CD4-positive, alpha-beta T cell treated with Interleukin-17A for 1 hour (primary cell): Measurements from ENCODE around the gene COL1A1.

Source experiments
- DNase-seq: peaks from one replicate; pipeline ENCODE4 v3.0.0-alpha.2; 2020

Gene COL1A1

DNA sequence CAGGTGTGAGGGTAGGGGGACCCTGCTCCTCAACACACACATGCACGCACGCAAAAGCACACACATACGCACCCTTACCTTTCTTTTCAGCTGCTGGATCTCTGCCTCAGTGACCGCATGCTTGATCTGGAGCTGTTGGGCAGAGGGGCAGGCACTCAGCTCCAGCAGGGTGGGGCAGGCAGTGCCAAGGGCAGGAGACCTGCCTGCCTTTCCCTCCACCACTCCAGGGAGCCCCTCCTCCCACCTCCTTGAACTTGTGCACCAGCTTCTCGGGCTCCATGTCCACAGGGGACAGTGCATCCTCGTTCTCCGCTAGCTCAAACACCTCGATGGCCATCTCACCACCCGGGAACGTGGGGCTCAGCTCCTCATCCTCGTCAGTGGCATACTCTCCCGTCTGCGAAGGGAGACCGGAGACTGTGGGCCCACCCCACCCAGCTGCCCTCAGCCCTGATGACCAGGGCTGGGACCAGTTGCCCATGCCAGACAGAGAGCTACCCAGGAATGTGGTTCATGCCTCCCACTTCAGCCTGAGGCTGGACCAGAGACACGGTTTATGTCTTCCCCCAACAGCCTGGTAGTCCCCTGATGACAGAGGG, 62.1 kb downstream of the COL1A1 start:
- no peak for DNase-seq

DNA sequence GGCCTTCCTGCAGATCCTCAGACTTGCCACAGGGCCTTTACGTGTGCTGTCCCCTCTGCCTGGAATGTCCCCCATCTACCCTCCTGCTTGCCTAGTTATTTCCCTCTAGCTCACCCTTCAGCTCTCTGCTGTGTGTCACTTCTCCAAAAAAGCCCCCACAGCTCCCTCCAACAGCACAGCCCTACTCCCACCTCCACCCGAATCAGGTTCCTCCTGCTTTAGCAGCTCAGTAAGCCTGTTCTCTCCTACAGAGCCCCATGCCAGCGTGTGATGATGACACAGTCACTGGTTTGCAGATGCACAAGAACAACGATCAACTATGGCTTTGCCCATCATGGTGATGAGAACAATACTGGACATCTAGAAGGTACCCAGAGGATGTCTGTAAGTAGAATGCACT, 64.4 kb downstream of the COL1A1 start:
- no peak for DNase-seq

DNA sequence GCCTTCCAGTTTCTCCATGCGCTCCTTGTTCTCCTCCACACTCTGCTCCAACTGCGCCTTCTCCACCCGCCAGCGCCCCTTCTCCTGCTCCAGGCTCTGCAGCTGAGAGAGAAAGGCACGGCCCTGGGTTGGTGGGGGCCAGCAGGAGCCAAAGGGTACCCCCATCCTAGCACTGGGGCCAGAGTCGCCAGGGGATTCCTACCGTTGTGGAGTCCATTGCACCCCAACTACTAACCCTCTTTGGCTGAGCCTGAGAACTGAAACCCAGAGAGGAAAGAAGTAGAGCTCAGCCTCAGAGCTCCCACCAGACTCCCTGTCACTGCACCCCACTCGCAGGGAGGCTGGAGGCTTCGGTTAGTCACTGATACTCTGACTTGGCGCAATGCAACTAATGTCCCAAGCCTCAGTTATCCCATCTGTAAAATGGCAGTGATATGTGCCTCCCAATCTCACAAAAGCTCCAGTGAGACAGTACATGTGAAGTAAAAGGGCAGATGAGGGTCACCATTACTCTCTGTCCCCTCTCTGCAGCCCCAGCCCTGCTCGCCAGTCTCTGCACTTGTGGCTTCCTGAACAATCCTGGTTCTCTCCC, 65.2 kb downstream of the COL1A1 start:
- DNase-seq = no peak

DNA sequence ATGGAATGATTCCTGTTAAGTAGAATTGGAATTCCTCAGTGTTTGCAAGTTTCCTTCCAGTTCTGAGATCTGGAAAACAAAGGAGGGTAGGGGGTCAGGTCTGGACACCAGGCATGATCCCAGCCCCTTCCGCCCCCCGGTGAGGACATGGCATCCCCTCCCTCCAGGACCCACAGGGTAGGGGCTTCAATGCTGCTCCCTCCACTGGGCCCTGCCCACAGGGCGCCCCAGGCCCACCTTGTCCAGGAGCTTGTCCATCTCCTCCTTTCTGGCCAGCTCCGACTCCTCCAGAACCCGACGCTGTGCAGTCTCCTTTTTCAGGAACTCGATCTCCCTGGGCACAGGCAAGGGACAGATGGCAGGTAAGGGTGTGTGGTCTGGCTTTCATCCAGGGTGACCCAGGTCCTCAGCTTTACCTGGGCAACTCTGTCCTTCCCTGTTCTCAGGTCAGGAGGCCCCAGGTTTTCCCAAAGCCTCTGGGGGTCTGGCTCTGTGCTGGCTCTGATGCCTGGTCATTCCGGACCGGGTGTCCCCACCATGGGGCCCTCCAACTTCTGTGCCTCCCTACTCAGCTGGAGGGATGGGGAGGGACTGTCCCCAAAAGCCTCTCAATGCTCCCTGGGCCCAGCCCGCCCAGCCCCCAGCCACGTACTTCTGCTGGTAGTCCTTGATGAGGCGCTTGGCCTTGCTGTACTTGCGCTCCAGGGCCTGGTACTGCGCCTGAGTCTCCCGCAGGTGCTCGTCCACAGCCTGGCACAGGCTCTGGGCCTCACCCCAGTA, 65.9 kb downstream of the COL1A1 start:
- no peak for DNase-seq

DNA sequence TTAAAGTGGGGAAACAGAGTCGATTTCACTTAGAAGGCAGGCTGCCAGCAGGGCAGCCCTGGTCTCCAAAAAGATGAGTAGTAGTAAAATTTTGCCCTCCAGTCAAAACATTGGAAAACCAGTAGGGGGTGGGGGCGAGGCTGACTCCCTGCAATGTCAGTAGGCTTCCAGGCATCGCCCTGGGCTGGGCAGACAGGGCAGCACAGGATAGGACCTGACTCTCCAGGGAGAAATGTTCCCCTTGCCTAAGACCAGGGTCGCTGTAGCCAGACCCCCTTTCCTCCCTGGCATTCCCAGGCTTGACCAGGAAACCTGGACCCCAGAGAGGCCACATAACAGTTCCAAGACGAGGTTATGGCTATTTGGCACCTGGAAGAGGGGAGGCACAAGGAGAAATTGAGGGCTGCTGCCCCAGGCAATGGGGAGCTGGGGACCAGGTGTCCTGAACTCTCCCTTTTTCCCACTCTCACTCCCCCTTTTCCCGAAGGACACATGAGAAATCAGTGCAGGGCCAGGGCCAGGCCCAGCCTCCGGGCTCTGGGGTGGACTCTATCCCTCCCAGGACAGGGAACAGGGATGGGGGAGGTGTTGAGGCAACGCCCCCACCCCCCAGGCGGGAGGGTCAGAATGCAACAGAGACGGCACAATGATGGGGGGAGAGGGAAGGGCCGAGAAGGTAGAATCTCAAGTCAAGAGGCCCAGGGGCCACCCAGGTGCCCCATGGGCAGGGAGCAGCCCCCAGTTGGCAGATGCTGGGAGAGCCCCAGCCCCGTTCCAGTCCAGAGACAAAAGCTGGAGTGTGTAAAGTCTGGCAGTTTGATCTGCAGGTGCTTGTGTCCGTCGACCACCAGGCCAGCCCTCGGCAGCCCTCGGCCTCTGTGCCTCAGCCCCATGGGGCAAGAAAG, 67.0 kb downstream of the COL1A1 start:
- no peak for DNase-seq

DNA sequence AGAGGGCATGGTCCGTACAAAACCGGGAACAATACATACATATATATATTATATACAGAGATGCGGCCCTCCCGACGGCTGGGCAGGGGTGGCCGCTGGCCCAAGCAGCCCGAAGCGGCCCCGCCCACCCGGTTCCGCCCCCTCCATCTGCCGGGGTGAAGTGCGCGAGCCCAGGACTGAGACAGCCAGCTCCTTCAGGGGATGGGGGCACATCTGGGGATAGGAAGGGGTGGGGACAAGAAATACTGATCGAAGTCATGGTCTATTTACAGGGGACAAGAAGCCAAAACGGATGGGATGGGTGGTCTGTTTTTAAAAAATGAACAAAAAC, 67.7 kb downstream of the COL1A1 start:
- DNase-seq = no peak
